ENCODE measurements around the gene C3AR1.
"Not testable (repeated sequence)": the region's sequence is repeated elsewhere in the genome, so short reads cannot be mapped to it uniquely, and the experiment has no call there.

The C3AR1 gene

GRCh38 chr12:8081251-8081920, 15.2 kb upstream of the C3AR1 start:
- peak; percentile 27 for FAIRE-seq
- TF ChIP-seq POLR2AphosphoS5 (IDR thresholded peaks at IDR 0.05; ENCODE audit: low read depth, low read length) = no peak
- no peak for TF ChIP-seq TAF1 (IDR thresholded peaks at IDR 0.05; ENCODE audit: borderline replicate concordance, low read depth, low read length)
- TF ChIP-seq POLR2A (IDR thresholded peaks at IDR 0.05; ENCODE audit: low read depth, low read length) = no peak
- no peak for DNase-seq (ENCODE audit: insufficient read length)

DNA sequence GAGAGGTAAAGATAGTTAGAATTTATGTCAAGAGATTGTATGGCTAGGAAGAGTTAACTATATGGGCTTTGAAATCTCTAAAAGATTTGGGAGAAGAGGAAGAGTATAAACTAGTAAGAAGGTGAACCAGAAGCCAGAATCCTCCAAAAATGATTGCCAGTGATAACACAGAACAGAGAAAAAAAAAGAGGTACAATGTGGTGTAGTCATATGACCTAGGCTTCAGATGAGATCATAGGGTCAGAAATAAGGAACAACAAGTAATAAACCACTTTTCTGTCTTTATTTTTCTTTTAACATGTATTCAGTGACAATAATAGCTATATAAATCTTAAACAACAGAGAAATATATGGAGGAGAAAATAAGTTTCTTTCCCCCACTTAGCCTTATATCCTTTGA, 14.0 kb upstream of the C3AR1 start:
- no peak for TF ChIP-seq TAF1 (IDR thresholded peaks at IDR 0.05; ENCODE audit: borderline replicate concordance, low read depth, low read length)
- no peak for TF ChIP-seq POLR2AphosphoS5 (IDR thresholded peaks at IDR 0.05; ENCODE audit: low read depth, low read length)
- no peak for TF ChIP-seq POLR2A (IDR thresholded peaks at IDR 0.05; ENCODE audit: low read depth, low read length)
- FAIRE-seq = no peak

DNA sequence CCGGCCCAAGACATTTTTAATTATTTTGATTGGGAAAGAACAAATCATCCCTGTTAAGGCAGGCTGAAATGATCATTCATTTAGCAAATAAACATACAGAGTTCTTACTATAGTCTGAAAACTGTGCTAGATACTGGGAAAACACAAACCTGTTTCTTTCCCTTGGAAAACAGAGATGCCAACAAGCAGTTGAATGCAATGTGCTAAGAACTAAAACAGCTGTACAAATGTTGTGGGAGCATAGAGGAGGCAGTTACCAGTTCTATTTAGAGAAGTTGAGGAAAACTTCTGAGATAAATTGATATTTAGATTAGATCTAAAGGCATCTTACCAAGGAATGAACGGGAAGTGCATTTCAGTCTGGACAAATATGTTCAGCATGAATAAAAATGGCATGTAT, 12.8 kb upstream of the C3AR1 start:
- DNase-seq (ENCODE audit: insufficient read length) (no peak), FAIRE-seq (no peak)
- TF ChIP-seq TAF1 (IDR thresholded peaks at IDR 0.05; ENCODE audit: borderline replicate concordance, low read depth, low read length) = no peak
- TF ChIP-seq POLR2AphosphoS5 (IDR thresholded peaks at IDR 0.05; ENCODE audit: low read depth, low read length) = no peak
- no peak for TF ChIP-seq POLR2A (IDR thresholded peaks at IDR 0.05; ENCODE audit: low read depth, low read length)

More for the DNA sequence above, 14.0 kb upstream of the C3AR1 start:
- no peak for DNase-seq (ENCODE audit: insufficient read length)

DNA sequence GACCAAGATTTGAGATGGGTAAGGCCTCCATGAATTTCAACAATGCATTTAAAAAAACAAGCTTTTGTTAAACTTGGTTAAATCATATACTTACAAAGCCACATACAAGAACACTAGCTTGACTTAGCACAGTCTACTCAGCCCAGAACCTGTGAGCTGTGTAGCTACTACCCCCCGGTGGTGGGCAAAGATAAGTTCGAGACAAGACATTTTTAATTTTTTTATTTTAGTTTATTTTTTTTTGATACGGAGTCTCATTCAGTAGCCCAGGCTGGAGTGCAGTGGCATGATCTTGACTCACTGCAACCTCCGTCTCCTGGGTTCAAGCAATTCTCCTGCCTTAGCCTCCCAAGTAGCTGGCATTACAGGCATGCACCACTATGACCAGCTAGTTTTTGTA, 12.2 kb upstream of the C3AR1 start:
- DNase-seq (ENCODE audit: insufficient read length) (no peak), FAIRE-seq (no peak)
- TF ChIP-seq POLR2A (IDR thresholded peaks at IDR 0.05; ENCODE audit: low read depth, low read length) (no peak), TAF1 (IDR thresholded peaks at IDR 0.05; ENCODE audit: borderline replicate concordance, low read depth, low read length) (no peak), POLR2AphosphoS5 (IDR thresholded peaks at IDR 0.05; ENCODE audit: low read depth, low read length) (no peak)

GRCh38 chr12:8077207-8077606, 11.0 kb upstream of the C3AR1 start:
- TF ChIP-seq TAF1 (IDR thresholded peaks at IDR 0.05; ENCODE audit: borderline replicate concordance, low read depth, low read length) (no peak), POLR2A (IDR thresholded peaks at IDR 0.05; ENCODE audit: low read depth, low read length) (no peak), POLR2AphosphoS5 (IDR thresholded peaks at IDR 0.05; ENCODE audit: low read depth, low read length) (no peak)
- DNase-seq (ENCODE audit: insufficient read length) = no peak
- no peak for FAIRE-seq

DNA sequence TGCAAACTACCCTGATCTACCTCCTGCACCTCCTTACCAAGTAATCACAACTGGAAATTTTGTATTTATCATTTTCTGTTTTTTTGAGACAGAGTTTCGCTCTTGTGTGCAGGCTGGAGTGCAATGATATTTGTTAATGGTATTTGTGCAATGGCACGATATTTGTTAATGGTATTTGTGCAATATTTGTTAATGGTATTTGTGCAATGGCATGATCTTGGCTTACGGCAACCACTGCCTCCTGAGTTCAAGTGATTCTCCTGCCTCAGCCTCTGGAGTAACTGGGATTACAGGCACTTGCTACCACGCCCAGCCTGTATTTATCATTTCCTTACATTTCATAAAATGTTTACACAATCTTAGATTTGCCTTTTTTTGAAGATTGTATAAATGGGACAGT, 10.2 kb upstream of the C3AR1 start:
- TF ChIP-seq POLR2A (IDR thresholded peaks at IDR 0.05; ENCODE audit: low read depth, low read length) = no peak
- TF ChIP-seq TAF1 (IDR thresholded peaks at IDR 0.05; ENCODE audit: borderline replicate concordance, low read depth, low read length) = no peak
- no peak for TF ChIP-seq POLR2AphosphoS5 (IDR thresholded peaks at IDR 0.05; ENCODE audit: low read depth, low read length)
- peak; percentile 42 for FAIRE-seq
- DNase-seq (ENCODE audit: insufficient read length) = no peak

- TF ChIP-seq POLR2AphosphoS5 (IDR thresholded peaks at IDR 0.05; ENCODE audit: low read depth, low read length) (no peak), TAF1 (IDR thresholded peaks at IDR 0.05; ENCODE audit: borderline replicate concordance, low read depth, low read length) (no peak), POLR2A (IDR thresholded peaks at IDR 0.05; ENCODE audit: low read depth, low read length) (no peak)
- DNase-seq (ENCODE audit: insufficient read length) (no peak), FAIRE-seq (no peak)
These were observed 9.8 kb upstream of the C3AR1 start for GRCh38 chr12:8075935-8076334.

- not testable (repeated sequence) for FAIRE-seq
These were observed 5.7 kb upstream of the C3AR1 start for GRCh38 chr12:8071820-8072219.

DNA sequence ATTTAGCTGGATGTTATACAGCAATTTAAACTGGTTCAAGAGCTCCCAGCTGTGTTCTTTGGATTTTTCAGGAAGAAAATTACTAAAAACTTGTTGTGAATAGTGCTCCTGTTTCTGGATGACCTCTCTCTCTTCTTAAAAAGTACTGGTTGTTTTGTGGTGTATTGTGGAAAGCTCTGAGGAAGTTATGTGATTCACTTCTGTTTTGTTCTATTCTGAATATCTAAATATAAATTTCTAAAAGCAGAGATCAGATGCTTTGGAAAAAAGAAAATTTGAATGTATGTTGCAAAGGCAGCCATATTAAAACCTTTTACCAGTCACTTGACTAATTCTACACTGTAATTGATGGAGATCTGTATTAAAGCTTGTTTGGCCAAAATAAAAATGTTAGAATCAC, 3.4 kb upstream of the C3AR1 start:
- TF ChIP-seq POLR2A (IDR thresholded peaks at IDR 0.05; ENCODE audit: low read depth, low read length) (no peak), POLR2AphosphoS5 (IDR thresholded peaks at IDR 0.05; ENCODE audit: low read depth, low read length) (no peak), TAF1 (IDR thresholded peaks at IDR 0.05; ENCODE audit: borderline replicate concordance, low read depth, low read length) (no peak)
- FAIRE-seq = no peak
- DNase-seq (ENCODE audit: insufficient read length) = no peak

More at GRCh38 chr12:8071820-8072219, 5.7 kb upstream of the C3AR1 start:
- DNase-seq (ENCODE audit: insufficient read length) = not testable (repeated sequence)

GRCh38 chr12:8064131-8064530, 2.0 kb downstream of the C3AR1 start:
- no peak for FAIRE-seq
- DNase-seq (ENCODE audit: insufficient read length) = no peak
- TF ChIP-seq TAF1 (IDR thresholded peaks at IDR 0.05; ENCODE audit: borderline replicate concordance, low read depth, low read length) = no peak
- no peak for TF ChIP-seq POLR2A (IDR thresholded peaks at IDR 0.05; ENCODE audit: low read depth, low read length)

DNA sequence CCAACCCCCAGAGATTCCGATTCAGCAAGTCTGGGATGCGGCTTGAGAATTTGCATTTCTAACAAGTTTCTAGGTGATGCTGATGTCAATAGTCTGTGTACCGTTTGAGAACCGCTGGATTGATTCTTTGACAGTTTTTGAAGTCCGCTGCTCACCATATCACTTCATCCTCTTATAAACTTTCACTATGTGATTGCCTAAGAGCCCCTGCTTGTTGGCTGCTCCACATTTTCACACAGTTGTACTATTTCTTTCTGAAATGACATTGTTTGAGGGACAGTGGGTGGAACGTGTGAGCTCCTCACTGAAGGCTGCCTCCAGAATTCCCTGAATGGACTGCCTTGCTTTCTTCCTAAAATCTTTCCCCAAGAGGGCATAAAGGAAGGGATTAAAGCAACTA, 7.7 kb downstream of the C3AR1 start:
- FAIRE-seq (no peak), DNase-seq (ENCODE audit: insufficient read length) (no peak)
- TF ChIP-seq TAF1 (IDR thresholded peaks at IDR 0.05; ENCODE audit: borderline replicate concordance, low read depth, low read length) (no peak), POLR2AphosphoS5 (IDR thresholded peaks at IDR 0.05; ENCODE audit: low read depth, low read length) (no peak), POLR2A (IDR thresholded peaks at IDR 0.05; ENCODE audit: low read depth, low read length) (no peak)

- TF ChIP-seq POLR2AphosphoS5 (IDR thresholded peaks at IDR 0.05; ENCODE audit: low read depth, low read length) = no peak
- TF ChIP-seq POLR2A (IDR thresholded peaks at IDR 0.05; ENCODE audit: low read depth, low read length) = no peak
- no peak for TF ChIP-seq TAF1 (IDR thresholded peaks at IDR 0.05; ENCODE audit: borderline replicate concordance, low read depth, low read length)
- FAIRE-seq = no peak
- DNase-seq (ENCODE audit: insufficient read length) = no peak
These were observed 8.3 kb downstream of the C3AR1 start for GRCh38 chr12:8057839-8058238.

GRCh38 chr12:8057306-8057705, 8.9 kb downstream of the C3AR1 start:
- FAIRE-seq (no peak), DNase-seq (ENCODE audit: insufficient read length) (no peak)
- TF ChIP-seq TAF1 (IDR thresholded peaks at IDR 0.05; ENCODE audit: borderline replicate concordance, low read depth, low read length) (no peak), POLR2AphosphoS5 (IDR thresholded peaks at IDR 0.05; ENCODE audit: low read depth, low read length) (no peak), POLR2A (IDR thresholded peaks at IDR 0.05; ENCODE audit: low read depth, low read length) (no peak)

Measured in GM12892 (cell line).